GM10847 (cell line): ENCODE results near the gene RRP36.

Experiments
- POLR2A ChIP-seq: IDR thresholded peaks from 2 replicates; pipeline ENCODE4 v1.6.1; 2011; ENCODE audit not compliant: insufficient read length; ENCODE audit errors: extremely low read depth

The RRP36 gene

GRCh38 chr6:43020847-43021246 lies 576 bp upstream of the RRP36 start:
- TF ChIP-seq POLR2A: no peak

- no peak for TF ChIP-seq POLR2A
These were observed 3.0 kb downstream of the RRP36 start for GRCh38 chr6:43024436-43024835.

DNA sequence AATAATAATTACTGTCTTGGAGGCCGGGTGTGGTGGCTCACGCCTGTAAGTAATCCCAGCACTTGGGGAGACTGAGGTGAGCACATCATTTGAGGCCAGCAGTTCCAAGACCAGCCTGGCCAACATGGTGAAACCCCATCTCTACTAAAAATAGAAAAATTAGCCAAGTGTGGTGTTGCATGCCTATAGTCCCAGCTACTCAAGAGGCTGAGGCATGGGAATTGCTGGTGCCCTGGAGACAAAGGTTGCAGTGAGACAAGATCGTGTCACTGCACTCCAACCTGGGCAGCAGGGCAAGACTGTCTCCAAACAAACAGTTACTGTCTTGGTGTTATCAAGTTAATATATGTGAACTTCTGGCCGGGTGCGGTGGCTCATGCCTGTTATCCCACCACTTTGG lies 4.9 kb downstream of the RRP36 start:
- no peak for TF ChIP-seq POLR2A

- TF ChIP-seq POLR2A: no peak
These were observed 7.7 kb downstream of the RRP36 start for GRCh38 chr6:43029120-43029519.

GRCh38 chr6:43032326-43032725 lies 10.9 kb downstream of the RRP36 start:
- TF ChIP-seq POLR2A: no peak

- no peak for TF ChIP-seq POLR2A
These were observed 12.2 kb downstream of the RRP36 start for GRCh38 chr6:43033496-43034189.

DNA sequence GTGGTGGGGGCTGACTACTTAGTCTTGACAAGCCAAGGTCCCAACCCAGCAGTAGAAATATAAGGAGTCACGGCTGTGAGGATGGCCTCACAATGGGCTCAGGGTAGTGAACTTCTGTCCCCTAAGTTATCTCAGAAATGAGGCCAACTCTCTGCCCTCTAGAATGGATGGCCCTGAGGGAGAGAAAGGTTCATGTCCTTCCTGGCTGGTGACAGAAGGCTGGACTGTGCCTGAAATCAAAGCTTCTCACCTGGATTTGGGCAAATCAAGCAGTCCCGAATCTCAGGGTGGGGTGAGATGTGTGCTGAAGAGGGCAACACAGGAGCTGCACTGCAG lies 12.7 kb downstream of the RRP36 start:
- no peak for TF ChIP-seq POLR2A

GRCh38 chr6:43035495-43036194 lies 14.2 kb downstream of the RRP36 start:
- TF ChIP-seq POLR2A: no peak

DNA sequence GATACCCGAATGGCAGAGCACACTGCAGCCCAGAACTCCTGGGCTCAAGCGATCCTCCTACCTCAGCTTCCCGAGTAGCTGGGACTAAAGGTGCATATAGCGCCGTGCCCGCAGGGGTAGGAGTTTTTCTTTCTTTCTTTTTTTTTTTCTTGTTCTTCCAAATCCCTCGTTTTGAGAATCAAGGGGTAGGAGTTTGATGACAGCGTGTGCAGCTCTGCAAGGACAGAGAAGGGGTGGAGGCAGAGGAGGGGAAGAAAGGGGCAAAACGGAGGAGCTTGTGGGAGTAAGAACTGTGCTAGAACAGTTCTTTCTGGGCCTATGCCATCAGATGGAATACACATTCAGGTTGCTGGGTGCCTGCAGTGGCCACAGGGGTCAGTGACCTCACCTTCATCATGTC lies 15.3 kb downstream of the RRP36 start:
- no peak for TF ChIP-seq POLR2A

DNA sequence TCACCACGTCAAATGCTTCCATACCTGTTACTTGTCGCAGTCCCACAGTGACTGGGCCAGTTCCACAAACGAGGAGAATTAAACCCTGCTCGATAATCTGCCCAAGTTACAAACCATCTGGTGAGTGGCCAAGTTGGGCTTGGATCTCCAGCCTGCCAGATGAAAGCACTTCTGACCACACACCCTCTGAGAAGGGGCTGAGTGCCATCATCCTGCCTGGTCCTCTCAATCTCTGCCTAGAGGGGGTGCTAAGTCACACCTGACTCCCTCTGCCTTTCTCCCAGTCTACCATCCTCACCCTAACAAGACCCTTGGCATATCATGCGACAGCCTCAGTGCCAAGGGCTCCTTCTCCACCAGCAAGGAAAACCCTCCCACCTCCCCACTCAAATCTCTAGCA lies 15.8 kb downstream of the RRP36 start:
- TF ChIP-seq POLR2A: no peak

- TF ChIP-seq POLR2A: no peak
These were observed 16.3 kb downstream of the RRP36 start for GRCh38 chr6:43037706-43038105.

- TF ChIP-seq POLR2A: no peak
These were observed 17.3 kb downstream of the RRP36 start for GRCh38 chr6:43038727-43039126.

- TF ChIP-seq POLR2A: no peak
These were observed 19.3 kb downstream of the RRP36 start for GRCh38 chr6:43040542-43041257.

DNA sequence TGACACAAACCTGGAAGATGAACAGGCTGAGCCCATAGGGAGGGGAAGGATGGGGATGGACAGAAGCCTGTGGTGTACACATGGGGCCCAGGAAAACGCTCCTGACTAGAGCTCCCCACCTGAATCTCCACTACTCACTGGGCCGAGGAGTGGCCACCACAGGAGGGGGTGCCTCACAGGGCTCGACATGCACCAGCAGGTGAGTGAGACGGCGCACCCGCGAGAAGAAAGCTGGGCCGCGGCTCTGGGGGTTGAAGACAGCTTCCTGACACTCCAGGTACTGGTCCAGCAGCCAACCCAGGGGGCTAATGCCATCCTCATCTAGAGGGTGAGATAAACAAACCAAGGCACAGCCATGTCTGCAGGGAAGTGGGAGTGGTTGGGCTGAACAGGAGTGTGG lies 21.9 kb downstream of the RRP36 start:
- TF ChIP-seq POLR2A: no peak

- no peak for TF ChIP-seq POLR2A
These were observed 24.0 kb downstream of the RRP36 start for GRCh38 chr6:43045371-43045930.

GRCh38 chr6:43047998-43048397 lies 26.6 kb downstream of the RRP36 start:
- no peak for TF ChIP-seq POLR2A
